IMR-90 (cell line): Measurements from ENCODE around the gene HOXA10.

Experiments
- BHLHE40 ChIP-seq: fragments of 150-350 bp; IDR thresholded peaks from 2 replicates; pipeline ENCODE4 v1.6.1; 2016; ENCODE audit warnings: mild to moderate bottlenecking, low read depth, low read length
- CEBPB ChIP-seq: IDR thresholded peaks from 2 replicates; pipeline ENCODE4 v1.6.1; 2012; ENCODE audit warnings: low read depth, low read length, improper control_type of control experiment
- CTCF ChIP-seq: conservative IDR thresholded peaks from 2 replicates; pipeline ENCODE4 v1.5.1; 2012; ENCODE audit warnings: mild to moderate bottlenecking, low read depth, low read length, improper control_type of control experiment
- MAFK ChIP-seq: IDR thresholded peaks from 2 replicates; pipeline ENCODE4 v1.6.1; 2012; ENCODE audit warnings: low read depth, low read length, improper control_type of control experiment
- MAZ ChIP-seq: IDR thresholded peaks from 2 replicates; pipeline ENCODE4 v1.6.1; 2012; ENCODE audit warnings: low read depth, mild to moderate bottlenecking, low read length, improper control_type of control experiment, moderate library complexity, borderline replicate concordance
- MXI1 ChIP-seq: IDR thresholded peaks from 2 replicates; pipeline ENCODE4 v1.6.1; 2012; ENCODE audit warnings: low read depth, mild to moderate bottlenecking, low read length, moderate library complexity, borderline replicate concordance
- POLR2A ChIP-seq: IDR thresholded peaks from 2 replicates; pipeline ENCODE4 v1.6.1; 2012; ENCODE audit warnings: mild to moderate bottlenecking, low read depth, low read length
- RAD21 ChIP-seq: IDR thresholded peaks from 2 replicates; pipeline ENCODE4 v1.6.1; 2012; ENCODE audit warnings: low read length, improper control_type of control experiment
- RFX5 ChIP-seq: IDR thresholded peaks from 2 replicates; pipeline ENCODE4 v1.8.0; 2012; ENCODE audit warnings: low read depth, mild to moderate bottlenecking, low read length, moderate library complexity
- SMC3 ChIP-seq: fragments of 150-350 bp; IDR thresholded peaks from 2 replicates; pipeline ENCODE4 v1.6.1; 2016; ENCODE audit warnings: low read depth, mild to moderate bottlenecking, antibody characterized with exemption, low read length, moderate library complexity

- no peak for TF ChIP-seq POLR2A
- TF ChIP-seq CTCF: no peak
- no peak for TF ChIP-seq SMC3
- TF ChIP-seq CEBPB: no peak
- TF ChIP-seq BHLHE40: no peak
- TF ChIP-seq MAFK: no peak
- TF ChIP-seq RAD21: no peak
- TF ChIP-seq MAZ: no peak
- no peak for TF ChIP-seq RFX5
- no peak for TF ChIP-seq MXI1
Measured at GRCh38 chr7:27163288-27164044, 10.7 kb downstream of the HOXA10 start.
